ENCODE measurements around the gene TMEM115.

TMEM115 gene

DNA sequence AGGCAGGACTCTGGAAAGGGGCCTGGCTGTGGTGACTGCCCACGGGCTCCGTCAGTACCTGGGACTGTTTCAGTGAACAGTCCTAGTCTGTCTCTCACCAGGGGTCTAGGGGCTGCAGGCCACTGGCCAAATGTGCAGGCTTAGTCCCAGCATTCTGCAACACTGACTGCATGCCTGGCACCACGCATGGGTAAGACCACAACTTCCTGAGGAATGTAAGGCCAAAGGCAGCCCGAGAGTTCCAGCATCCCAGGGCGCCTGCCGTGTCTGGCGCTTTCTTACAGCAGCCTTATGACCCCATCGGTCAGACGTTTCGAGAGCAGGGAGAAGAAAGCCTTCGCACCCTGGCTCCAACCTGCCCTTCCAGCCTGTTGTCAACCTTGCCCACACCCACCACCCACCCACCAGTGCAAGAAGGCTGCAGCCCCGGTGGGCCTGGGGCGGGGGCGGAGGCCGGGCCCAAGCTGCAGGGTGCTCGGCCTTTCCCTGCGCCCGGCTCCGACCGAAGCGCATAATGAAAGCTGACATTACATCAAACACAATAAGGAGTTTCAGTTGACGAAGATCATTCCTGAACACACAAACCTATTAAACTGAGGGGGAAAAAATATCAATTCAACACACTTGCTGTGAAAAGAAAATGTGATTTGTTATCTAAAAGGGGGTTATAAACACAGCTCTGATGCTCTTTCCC lies 29.5 kb upstream of the TMEM115 start:
- H3K27ac ChIP-seq (replicated peaks): no peak overlapping the region
- no peak for DNase-seq (ENCODE audit: low read depth in 1 of 2, low spot score in 1 of 2)
- TF ChIP-seq SPI1 (IDR thresholded peaks at IDR 0.05; ENCODE audit: borderline replicate concordance, low read depth) (no peak), POLR2AphosphoS5 (IDR thresholded peaks at IDR 0.05; ENCODE audit: low read depth) (no peak), CTCF (IDR thresholded peaks at IDR 0.05; ENCODE audit: insufficient read depth, low read length) (no peak), GABPA (IDR thresholded peaks at IDR 0.05; ENCODE audit: low read depth) (no peak)
- TF ChIP-seq, protein P1, sequence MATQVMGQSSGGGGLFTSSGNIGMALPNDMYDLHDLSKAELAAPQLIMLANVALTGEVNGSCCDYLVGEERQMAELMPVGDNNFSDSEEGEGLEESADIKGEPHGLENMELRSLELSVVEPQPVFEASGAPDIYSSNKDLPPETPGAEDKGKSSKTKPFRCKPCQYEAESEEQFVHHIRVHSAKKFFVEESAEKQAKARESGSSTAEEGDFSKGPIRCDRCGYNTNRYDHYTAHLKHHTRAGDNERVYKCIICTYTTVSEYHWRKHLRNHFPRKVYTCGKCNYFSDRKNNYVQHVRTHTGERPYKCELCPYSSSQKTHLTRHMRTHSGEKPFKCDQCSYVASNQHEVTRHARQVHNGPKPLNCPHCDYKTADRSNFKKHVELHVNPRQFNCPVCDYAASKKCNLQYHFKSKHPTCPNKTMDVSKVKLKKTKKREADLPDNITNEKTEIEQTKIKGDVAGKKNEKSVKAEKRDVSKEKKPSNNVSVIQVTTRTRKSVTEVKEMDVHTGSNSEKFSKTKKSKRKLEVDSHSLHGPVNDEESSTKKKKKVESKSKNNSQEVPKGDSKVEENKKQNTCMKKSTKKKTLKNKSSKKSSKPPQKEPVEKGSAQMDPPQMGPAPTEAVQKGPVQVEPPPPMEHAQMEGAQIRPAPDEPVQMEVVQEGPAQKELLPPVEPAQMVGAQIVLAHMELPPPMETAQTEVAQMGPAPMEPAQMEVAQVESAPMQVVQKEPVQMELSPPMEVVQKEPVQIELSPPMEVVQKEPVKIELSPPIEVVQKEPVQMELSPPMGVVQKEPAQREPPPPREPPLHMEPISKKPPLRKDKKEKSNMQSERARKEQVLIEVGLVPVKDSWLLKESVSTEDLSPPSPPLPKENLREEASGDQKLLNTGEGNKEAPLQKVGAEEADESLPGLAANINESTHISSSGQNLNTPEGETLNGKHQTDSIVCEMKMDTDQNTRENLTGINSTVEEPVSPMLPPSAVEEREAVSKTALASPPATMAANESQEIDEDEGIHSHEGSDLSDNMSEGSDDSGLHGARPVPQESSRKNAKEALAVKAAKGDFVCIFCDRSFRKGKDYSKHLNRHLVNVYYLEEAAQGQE (IDR thresholded peaks at IDR 0.05; ENCODE audit: insufficient replicate concordance, low read depth): no peak
- no peak overlapping the region for H3K4me3 ChIP-seq (replicated peaks; ENCODE audit: insufficient read depth, low read length)
- peaks cover 3% of the 10 kb centered on the region for H3K27me3 ChIP-seq (ENCODE audit: insufficient read depth, poor library complexity, severe bottlenecking)

DNA sequence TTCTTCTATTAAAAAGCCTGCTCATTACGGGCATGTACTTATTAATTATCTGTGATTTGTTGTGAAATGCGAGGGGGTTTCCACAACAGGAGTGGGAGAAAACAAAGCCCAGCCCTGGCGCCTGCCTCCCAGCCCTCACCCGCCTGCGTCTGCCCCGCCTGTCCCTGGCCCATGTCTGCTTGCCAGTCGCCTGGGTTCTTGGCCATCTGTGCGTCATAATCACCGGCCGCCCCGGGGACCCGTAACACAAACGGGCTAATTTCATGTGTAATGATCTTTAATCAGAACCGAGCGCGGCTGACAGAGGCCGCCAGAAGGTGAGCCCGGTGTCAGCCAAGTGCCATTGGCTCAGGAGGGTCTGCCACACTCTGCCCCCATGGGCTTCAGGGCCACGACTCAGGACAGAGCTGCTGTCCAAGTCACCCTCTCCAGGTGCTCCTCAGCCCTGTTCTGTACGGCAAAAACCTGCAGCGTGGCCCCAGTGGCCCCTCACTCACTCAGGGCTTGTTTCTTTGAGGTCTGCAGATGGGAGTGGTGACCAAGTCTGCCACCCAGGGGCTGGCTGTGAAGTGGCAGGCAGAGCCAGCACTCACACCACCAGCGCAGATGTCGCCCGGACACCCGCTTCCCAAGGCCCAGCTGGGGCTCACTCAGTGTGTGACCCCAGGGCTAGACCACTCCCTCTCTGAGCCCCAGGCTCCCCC lies 28.8 kb upstream of the TMEM115 start:
- Histone ChIP-seq H3K4me3 (replicated peaks; ENCODE audit: insufficient read depth, low read length) (no peak overlapping the region), H3K27me3 (ENCODE audit: insufficient read depth, poor library complexity, severe bottlenecking) (peaks cover 3% of the 10 kb centered on the region), H3K27ac (replicated peaks) (no peak overlapping the region)
- TF ChIP-seq CTCF (IDR thresholded peaks at IDR 0.05; ENCODE audit: insufficient read depth, low read length): peak; percentile 14
- no peak for TF ChIP-seq POLR2AphosphoS5 (IDR thresholded peaks at IDR 0.05; ENCODE audit: low read depth)
- TF ChIP-seq, protein P1 (IDR thresholded peaks at IDR 0.05; ENCODE audit: insufficient replicate concordance, low read depth): no peak
- TF ChIP-seq GABPA (IDR thresholded peaks at IDR 0.05; ENCODE audit: low read depth): no peak
- peak in 1 of 2 experiments; percentile 8 for DNase-seq (ENCODE audit: low read depth in 1 of 2, low spot score in 1 of 2)

- TF ChIP-seq, protein P1 (IDR thresholded peaks at IDR 0.05; ENCODE audit: insufficient replicate concordance, low read depth): no peak
- TF ChIP-seq POLR2AphosphoS5 (IDR thresholded peaks at IDR 0.05; ENCODE audit: low read depth) (no peak), GABPA (IDR thresholded peaks at IDR 0.05; ENCODE audit: low read depth) (no peak)
- Histone ChIP-seq H3K27ac (replicated peaks) (no peak overlapping the region), H3K4me3 (replicated peaks; ENCODE audit: insufficient read depth, low read length) (no peak overlapping the region), H3K27me3 (ENCODE audit: insufficient read depth, poor library complexity, severe bottlenecking) (peaks cover 3% of the 10 kb centered on the region)
- no peak for DNase-seq (ENCODE audit: low read depth in 1 of 2, low spot score in 1 of 2)
Measured at GRCh38 chr3:50385754-50386153, 26.4 kb upstream of the TMEM115 start.

All from HL-60 (cell line).